Measurements from ENCODE around the gene ALDH16A1. TPM values are rescaled to one million over a fixed set of nuclear protein-coding genes. Genes with fewer than 3 reads are reported as not detected.

ALDH16A1 gene
- total and polyA plus RNA-seq, 10 of the 15 experiments (the other 5 are each of a cell fraction or from before 2014, with no cell fraction given), result 1.7 to 49.3 (median 18.1) TPM

GRCh38 chr19:49451430-49452181 lies 1.4 kb upstream of the ALDH16A1 start, which contains the start of gene PIH1D1 (continued):
- TF ChIP-seq POU2F2 (IDR thresholded peaks at IDR 0.05; ENCODE audit: borderline replicate concordance, low read depth, low read length), result peak; percentile 25; the same call in 2 of the 3 replicates
- peak; percentile 55; the same call in 1 of the 2 replicates for TF ChIP-seq TAF1 (IDR thresholded peaks at IDR 0.05; ENCODE audit: borderline replicate concordance, low read depth, low read length)
- TF ChIP-seq MTA3 (IDR thresholded peaks at IDR 0.05; ENCODE audit: borderline replicate concordance, low read length), result no peak
- no peak for TF ChIP-seq SREBF1 (IDR thresholded peaks at IDR 0.05; ENCODE audit: low read length)
- TF ChIP-seq MXI1 (IDR thresholded peaks at IDR 0.05; ENCODE audit: low read depth, low read length), result peak; percentile 69; the same call in 1 of the 2 replicates
- peak; percentile 62; the same call in 1 of the 2 replicates for TF ChIP-seq NBN (IDR thresholded peaks at IDR 0.05)
- TF ChIP-seq SIN3A (IDR thresholded peaks at IDR 0.05; ENCODE audit: low read depth, low read length), result 0 out of 2 replicates have a peak, but pooled peaks have one; percentile 31
- peak; percentile 98 for TF ChIP-seq PKNOX1 (IDR thresholded peaks at IDR 0.05)
- no peak for TF ChIP-seq KAT2A (conservative IDR thresholded peaks at IDR 0.05; ENCODE audit: control insufficient read depth, low read depth, low read length)
- peak in 1 of 2 experiments; percentile 20; a peak in 1 of 4 replicates for TF ChIP-seq IKZF2 (IDR thresholded peaks at IDR 0.05)
- TF ChIP-seq CHD2 (IDR thresholded peaks at IDR 0.05; ENCODE audit: borderline replicate concordance, low read depth, low read length), result peak; percentile 99
- no peak for TF ChIP-seq ZNF622 (IDR thresholded peaks at IDR 0.05)
- no peak for TF ChIP-seq PAX5 (IDR thresholded peaks at IDR 0.05; ENCODE audit: borderline replicate concordance, low read depth, low read length)
- TF ChIP-seq ELK1 (IDR thresholded peaks at IDR 0.05; ENCODE audit: low read depth, low read length), result peak; percentile 81
- no peak for TF ChIP-seq CTCF (IDR thresholded peaks at IDR 0.05 in 2 of 3, conservative IDR thresholded peaks at IDR 0.05 in 1 of 3; ENCODE audit: control insufficient read depth in 2 of 3, extremely low read depth in 1 of 3, insufficient read depth in 1 of 3, low read depth in 3 of 3, low read length in 3 of 3)
- no peak for TF ChIP-seq MEF2A (IDR thresholded peaks at IDR 0.05; ENCODE audit: insufficient read depth, low read depth, low read length)
- TF ChIP-seq CREM (IDR thresholded peaks at IDR 0.05; ENCODE audit: low read depth), result peak; percentile 47; the same call in 1 of the 2 replicates
- TF ChIP-seq POLR2AphosphoS2 (IDR thresholded peaks at IDR 0.05; ENCODE audit: low read depth, low read length), result peak; percentile 69; the same call in 1 of the 2 replicates
- no peak for TF ChIP-seq HSF1 (IDR thresholded peaks at IDR 0.05; ENCODE audit: low read depth, low read length)
- TF ChIP-seq POLR2A (IDR thresholded peaks at IDR 0.05; ENCODE audit: low read depth, low read length), result peak; percentile 80
- TF ChIP-seq FOXM1 (IDR thresholded peaks at IDR 0.05; ENCODE audit: low read depth, low read length), result no peak
- TF ChIP-seq HDAC6 (IDR thresholded peaks at IDR 0.05; ENCODE audit: unreplicated experiment), result no peak
- peak; percentile 60 for TF ChIP-seq IRF5 (IDR thresholded peaks at IDR 0.05; ENCODE audit: borderline replicate concordance)

Data from GM12878 (cell line).